ENCODE measurements around the gene ADNP.

ADNP gene

DNA sequence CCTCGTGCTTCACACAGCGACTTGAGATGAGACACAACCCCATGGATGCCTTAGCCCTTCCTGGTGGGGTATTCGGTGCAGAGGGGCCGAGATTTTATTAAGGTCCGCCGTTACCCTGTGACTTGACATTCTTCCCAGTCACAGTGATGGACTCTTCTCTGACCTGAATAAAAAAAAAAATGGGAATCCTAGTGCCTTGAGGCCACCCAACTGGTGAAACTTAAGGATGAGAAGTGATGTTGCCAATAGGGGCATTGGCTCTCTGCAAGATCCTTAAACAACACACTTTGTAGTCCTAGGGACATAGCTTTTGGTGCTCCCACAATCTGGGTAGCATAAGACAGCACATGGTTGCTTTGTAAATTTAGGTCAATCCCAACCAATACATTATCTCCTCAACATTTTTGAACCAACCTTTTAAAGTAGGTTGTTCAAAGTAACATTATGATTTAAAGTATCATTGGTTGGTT is 814 bp upstream of the ADNP start:
- DNase-seq = no peak

DNA sequence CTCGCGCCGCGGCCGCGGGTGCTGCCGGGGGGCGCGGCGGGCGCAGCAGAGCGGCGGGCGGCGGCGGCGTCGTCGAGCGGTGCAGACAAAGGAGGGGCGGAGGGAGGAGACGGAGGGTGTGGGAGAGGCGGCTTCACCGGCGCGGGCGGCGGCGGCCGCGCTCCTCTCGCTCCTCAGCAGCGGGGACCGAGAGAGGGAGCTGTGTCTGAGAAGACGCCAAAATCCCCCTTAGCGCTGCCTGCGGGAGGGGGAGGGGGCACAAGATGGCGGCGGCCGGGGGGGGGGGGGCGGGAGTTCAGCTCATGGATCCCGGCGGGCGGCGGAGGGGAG is 296 bp downstream of the ADNP start:
- no peak for DNase-seq

DNA sequence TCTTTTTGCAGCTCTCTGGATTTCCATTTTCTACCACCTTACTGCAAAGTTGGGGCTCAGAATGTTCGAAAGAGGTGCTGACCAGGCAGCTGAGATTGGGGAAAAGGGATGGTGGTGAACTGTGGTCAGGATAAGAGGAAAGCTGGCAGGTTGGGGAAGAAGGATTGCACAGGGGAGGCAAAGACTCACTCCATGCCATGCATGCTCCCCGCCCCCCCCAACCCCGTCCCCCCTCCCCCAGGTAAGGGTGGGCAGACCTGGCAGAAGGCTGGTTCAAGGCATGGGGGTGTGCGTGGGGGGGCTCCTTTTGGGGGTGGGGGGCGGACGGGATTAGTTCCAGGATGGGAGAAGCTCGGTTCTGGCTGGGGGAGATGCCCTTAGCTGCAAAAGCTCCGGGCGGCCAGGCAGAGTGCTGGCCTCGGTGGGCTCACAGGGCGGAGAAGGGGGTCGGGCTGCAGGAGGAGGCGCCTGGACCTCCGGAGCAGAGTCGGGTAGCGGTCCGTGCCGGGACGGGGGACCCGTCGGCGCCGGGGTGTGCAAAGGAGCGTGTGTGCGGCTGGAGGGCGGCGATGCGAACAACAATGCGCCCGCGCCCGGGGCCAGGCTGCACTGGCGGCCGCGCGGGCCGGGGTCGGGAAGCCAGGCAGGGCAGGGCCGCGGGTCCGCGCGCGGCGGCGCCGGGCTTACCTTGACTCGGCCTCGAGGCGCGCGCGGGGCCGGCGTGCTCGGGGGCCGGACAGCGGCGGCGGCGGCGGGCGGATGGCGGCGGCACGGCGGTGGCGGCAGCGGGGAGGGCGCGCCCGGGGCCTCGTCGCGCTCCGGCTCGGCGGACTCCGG is 880 bp downstream of the ADNP start:
- no peak for DNase-seq

DNA sequence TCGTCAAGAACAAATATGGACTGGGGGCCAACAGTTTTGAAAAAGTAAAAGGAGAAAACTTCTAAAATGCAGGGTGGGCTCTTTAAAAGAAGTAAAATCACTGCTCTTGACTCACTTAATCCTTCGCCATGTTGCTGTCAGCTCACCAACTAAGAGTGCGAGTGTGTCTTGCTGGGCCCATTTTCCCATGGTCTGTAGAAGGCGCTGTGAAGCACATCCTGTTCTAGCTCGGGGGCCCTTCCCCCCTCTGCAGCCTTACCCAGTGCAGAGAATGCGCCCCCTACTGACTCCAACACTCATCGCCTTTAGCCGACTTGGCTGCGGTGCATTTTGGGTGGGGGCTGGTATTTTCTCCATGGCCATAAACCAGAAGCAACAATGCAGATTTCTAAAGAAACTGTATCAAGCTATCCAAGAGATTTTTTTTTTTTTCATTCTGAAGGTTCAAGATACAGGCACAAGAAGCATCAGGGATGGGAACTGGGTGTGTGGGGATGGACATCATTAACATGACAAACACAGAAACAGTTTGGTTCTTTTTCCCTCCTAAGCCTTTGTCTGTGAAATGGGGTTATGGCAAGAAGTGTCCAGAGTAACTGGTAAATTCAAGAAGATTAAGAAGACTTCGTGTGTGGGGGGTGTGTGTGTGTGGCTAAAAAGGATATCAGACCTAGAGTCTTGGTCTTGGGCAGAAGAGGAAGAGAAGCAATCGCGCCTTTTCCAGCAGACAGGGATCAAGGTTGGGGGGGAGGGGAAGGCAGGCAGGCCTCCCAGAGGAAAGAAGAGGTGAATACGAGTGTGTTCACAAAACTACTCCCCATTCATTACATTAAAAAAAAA is 1.7 kb downstream of the ADNP start:
- DNase-seq = peak; percentile 95

DNA sequence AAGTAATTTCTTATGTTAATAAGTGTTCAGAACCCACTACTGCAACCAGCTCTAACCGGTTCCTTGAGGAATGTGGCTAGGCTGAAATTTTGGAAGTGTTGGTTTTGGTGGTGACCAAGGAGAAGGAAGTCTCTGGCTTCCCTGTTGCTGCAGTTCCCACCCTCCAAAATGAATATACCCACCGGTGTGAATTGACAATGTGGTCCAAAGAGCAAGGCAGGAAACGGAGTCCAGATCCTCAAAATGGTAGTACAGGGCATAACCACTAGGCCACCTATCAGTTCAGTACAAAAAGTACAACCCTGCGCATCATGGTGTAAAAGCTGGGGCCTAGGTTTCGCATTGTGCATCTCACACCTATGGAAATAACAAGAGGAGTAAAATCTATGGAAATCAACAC is 2.8 kb downstream of the ADNP start:
- no peak for DNase-seq

DNA sequence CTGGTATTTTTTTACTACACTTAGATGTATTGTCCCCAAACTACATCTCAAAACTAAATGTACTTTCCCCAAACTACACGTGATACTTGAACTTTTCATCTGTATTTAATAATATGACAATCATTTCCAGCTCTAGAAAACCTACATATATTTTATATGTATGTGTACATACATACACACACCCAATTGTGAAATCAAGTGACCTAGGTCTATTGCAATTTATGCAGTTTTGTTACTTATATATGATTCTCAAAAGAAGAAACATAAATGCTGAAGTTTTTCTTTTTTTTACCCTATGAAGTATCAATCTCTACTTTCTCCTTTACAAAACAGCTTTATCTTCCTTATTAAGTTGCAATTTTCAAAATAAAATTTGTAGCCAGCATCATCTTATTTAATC is 4.7 kb downstream of the ADNP start:
- no peak for DNase-seq

DNA sequence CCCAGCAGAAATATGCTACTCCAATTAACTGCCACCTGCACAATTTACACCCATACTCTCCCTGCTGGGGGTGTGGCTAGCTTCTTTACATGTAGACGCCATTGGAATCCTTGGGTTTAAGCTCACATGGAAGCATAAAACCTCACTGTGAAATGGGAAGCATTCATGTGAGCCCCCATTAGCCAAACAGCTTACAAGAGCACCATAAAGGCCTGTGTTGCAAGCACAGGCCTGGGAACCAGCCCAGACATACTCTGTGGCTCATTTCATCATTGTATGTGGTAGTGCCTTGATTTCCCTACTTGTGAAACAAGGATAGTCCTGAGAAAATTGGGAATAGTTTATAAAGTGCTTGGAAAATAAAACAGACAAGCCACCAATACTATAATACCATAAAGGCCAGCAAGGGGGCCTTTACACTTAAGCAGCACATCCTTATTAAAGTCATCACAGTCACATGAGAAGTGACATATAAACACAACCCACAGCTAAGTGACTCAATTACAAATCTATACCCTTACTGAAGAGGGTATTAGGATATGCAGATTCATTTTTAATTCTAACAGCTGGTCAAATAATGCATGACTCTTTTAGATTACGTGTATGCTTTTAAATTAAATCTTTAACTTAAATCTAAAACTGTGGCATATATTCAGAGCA is 6.8 kb downstream of the ADNP start:
- no peak for DNase-seq

DNA sequence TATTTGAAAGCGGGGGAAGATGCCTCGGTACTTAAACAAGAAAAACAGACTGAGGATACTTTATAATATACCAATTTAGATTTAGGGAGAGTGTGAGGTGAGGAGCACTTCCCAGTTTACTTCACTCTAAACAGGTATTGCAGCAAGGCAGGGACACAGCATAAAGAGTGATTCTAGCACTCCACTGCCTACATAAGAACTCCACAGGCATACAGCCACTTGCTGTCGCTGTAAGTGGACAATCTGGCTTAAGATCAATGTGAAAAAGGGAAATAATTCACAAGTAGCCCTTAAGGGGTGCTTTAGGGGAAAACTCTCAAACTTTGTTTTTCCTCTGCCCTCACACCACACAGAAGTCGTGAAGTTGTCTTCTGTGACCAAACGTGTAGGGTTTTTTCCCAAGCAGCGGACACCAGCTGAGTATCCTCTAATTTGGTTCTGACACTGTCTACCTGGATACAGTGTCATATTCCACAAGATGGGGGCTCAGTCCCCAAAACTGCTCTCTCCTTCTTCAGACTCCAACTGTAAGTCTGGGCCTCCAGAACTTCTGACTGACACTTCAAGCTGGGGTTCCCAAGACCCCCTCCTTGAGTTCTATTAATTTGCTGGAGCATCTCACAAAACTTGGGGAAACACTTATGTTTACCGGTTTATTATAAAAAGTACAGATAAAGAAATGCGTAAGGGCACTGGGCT is 9.3 kb downstream of the ADNP start:
- DNase-seq = no peak

DNA sequence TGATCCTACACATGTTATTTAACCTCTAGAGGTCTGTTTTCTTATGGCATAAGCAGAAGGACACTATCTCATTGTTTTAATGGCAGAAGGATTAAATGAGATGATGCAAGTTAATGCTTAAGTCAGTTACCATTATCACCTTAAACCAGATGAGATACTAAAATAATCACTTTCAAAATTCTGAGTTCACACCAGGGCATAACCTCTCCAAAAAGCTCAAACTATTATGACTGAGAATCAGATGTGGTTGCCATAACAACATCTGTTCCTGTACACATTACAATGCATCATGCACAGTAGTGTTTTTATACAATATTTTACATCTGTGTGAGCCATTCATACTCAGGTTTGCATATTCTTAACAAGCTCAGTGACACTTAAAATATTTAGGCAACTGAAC is 10.2 kb downstream of the ADNP start:
- DNase-seq = peak; percentile 30

DNA sequence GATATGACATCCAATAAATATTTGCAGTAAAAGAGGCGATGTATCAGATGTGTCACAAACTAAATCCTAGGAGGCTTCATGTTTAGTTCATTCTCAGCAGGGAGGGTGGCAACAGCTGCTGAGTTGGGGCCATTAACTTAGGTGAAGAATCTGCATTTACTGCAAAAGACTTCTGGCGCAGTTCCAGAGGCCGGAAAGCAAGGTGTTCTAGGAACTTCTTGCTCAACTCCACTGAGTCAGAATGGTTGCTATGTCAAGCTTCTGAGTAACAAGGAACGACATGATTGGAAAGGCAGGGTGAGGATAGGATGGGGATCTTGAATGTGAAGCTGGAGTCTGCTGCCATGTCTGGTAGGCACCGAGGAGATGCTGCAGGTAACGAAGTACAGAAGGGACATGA is 11.7 kb downstream of the ADNP start:
- no peak for DNase-seq

DNA sequence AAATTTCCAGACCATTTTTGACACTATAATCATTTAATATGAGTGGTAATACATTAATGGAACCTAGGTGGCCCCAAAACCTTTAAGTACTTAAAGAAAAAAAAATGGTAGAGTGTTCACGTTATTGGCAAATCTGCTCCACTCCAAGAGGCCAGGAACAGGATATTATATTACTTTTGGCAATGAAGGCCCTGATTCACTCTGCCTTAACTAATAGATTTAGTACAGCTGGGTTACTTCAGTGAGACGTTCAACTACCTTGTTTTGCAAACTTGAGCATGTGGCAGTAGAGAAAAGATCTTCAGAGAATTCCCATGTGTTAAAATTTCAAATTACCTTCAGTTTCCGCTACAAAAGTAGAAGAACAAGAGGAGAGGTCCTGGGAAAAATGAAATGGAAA is 12.8 kb downstream of the ADNP start:
- DNase-seq = no peak

DNA sequence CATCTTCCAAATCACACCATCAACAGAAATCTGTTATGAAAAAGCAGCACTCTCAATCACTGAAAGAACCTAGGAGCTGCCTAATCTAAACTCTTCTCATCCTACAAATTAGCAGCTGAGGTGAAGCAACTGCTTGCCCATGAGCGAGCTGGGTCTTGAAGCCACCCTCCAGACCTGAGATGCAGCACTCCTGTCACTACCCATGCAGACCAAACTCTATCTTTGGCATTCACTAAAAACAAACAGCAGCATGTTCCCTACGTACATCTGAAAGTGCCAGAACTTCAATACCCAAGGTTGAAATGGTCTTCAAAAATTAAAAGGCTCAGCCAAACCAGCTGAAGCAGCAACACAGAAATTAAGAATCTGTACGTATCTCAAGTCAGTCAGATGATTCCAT is 14.3 kb downstream of the ADNP start:
- DNase-seq = no peak

DNA sequence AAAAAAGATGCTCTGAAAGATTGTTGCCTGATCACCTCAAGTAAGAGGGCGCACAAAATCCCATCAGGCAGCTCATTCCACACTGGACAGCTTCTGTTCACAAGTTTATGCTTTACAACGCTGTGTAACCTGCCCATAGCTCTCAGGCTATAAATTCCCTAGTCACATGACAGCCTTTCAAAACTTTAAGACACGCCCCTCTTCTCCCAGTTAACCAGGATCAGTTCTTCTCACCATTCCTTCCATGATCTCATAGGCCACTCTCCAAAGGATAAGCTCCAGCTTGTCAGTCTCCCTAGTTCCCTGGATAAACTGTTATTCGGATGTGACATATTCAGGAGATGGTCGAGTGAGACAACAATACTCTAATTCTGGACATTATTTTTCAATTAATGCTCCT is 15.0 kb downstream of the ADNP start:
- DNase-seq = no peak

DNA sequence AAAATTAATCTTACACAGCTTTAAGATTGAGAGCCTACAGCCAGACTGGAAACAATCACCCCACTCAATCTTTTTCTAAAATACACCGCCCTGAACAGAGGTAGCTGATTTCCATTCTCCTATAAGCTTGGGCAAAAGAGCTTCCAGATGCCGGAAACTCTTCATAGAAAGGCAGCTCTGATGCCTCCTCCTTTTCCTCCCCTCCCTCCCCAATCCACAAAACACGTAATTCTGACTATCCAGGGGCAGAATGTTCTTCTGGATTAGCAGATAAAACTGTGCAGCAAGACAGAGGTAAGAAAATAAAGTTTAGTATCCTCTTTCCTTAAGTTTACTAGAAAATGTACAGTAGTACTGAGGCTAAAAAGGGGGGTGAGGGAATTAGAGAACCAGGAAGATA is 15.8 kb downstream of the ADNP start:
- DNase-seq = no peak

DNA sequence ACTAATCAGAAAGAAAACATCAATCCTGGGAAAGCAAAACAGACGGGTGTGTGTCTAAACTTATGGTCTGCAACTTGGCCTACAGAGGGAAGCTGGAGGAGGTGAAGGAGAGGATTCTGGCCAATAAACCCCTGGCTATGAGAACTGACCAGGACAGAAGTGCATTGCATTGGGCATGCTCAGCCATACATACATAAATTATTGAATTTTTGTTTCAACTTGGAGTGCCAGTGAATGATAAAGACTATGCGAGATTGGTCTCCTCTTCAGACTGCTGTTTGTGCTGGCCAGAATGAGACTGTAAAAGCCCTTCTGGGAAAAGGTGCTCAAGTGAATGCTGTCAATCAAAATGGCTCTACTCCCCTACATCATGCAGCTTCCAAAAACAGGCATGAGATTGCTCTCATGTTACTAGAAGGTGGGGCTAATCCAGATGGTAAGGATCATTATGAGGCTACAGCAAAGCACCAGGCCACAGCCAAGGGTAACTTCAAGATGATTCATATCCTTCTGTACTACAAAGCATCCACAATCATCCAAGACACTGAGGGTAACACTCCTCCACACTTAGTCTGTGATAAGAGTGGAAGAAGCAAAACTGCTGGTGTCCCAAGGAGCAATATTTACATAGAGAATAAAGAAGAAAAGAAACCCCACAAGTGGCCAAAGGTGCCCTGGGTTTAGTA is 17.4 kb downstream of the ADNP start:
- DNase-seq = no peak

DNA sequence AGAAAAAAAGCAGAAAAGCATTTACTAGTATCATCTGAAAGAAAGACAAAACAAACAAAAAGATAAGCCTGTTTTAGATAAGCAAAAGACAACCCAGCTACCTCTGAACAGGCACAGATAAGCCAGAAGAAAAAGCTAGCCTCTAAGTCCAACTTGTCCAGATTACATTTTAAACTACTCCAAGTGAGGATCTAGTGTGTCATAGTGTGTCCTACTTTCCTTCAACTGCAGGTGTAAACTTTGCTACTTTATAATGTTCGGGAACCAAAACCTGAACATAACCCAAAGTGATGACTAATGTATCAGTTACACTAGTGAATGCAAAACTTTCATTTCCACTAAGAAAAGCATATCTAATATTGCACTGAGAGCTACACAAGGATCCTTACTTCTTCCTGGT is 19.5 kb downstream of the ADNP start:
- no peak for DNase-seq

DNA sequence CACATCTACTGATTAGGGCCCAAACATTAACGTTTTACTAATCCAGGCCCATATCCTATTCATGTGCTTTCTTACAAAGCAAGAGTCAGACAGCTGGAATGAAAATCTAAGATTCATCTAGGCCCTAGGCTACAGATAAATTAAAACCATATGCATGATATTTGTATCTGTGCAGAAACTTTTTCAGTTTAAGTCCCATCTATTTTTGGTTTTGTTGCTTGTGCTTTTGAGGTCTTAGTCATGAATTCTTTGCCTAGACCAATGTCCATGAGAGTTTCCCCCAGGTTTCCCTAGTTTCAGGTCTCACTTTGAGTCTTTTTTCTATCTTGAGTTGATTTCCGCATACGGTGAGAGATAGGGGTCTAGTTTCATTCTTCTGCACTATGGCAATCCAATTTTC is 20.2 kb downstream of the ADNP start:
- DNase-seq = no peak

DNA sequence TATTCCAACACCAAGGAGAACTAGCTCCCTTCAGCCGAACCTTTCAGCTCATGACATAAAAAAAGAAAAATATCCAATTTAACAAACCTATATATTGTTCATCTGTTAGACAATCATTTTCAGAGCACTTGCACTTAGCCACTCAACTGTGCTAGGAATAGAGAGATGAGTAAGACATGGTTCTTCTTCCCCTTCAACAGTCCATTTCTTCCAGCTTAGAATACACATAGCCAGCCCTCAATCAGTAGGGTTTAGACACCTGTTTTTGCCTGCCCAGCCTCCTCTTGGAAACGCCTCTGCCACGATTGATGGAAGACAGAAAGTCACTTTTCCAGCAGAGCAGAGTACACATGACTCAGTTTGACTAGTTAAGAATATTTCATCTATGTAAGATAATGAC is 21.8 kb downstream of the ADNP start:
- no peak for DNase-seq

DNA sequence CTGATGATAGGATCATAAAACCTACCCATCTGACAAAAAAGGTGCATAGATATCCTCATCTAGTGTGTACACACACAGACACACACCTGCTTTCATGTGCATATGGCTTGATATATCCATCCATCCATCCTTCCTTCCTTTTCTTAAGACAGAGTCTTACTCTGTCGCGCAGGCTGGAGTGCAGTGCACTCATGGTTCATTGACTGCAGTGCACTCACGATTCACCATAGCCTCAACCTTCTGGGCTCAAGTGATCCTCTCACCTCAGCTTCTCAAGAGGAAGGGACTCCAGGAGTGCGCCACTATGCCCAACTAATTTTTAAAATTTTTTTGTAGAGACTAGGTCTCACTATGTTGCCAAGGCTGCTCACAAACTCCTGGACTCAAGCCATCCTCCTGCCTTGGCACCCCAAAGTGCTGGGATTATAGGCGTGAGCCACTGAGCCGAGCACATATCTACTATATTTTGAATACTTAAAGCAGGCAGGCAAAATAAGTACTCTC is 27.1 kb downstream of the ADNP start:
- DNase-seq = no peak

DNA sequence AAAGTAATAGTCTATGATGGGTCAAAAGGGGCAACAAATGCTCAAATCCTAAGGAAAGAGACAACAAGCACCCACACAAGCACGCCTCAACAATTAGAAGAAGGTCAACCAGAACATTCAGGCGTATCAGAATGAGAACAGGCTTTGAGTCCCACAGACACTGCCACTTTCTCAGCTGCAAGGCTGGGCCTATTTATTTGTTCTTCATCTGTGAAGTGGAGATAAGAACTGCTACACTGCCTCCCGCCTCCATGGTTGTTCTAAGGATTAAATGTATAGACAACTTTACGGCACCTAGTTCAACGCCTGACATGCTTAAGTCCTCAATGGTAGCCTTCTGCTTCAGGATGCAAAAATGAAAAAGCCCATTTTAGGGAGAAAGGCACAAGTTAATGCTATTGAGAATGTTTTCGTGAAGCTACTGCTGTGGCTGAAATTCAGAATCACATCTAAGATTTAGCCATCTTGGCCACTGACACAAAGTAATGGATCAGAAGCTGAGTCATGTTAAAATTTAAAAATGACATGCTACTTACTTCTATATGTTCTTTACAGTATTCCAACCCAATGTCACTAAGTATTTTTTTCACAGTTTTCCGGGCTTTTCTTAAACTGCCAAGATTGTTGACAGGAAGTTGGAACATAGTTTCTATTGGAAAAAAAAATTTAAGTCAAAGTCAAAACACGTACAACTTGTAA is 27.7 kb downstream of the ADNP start:
- no peak for DNase-seq

DNA sequence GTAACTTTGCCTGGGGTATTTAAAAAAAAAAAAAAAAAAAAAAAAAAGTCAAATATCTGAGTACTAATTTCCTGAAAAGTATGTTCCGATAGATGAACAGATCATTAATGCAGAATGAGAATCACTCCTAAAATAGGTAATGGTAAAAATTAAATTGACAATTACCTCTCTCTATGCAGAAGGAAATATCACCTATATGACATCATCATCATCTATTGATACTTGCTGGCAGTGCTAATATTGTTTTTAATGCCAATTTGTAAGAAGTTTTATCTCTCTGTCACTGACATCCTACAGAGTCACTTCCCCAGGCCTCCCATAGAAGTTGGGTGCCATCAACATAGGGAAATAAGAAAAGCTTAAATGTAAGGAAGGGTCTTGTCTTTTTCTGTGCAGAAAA is 29.9 kb downstream of the ADNP start:
- no peak for DNase-seq

DNA sequence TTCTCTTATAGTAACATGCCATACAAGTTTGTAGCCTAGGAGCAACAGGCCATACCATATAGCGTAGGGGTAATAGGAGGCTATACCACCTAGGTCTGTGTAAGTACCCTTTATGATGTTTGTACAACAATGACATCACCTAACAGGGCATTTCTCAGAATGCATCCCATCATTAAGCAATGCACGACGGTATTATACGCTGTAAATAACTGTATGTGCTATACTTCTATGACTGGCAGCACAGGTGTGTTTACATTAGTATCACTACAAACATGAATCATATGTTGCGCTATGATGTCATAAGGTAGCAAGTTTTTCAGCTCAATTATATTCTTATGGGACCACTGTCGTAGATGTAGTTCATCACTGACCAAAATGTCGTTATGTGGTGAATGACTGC is 31.0 kb downstream of the ADNP start:
- no peak for DNase-seq
